ENCODE measurements around the gene CREB3L1. TPM values are rescaled to one million over a fixed set of nuclear protein-coding genes. Genes with fewer than 3 reads are reported as not detected.

Gene CREB3L1
- total and polyA plus RNA-seq, 2 experiments from 2014 or later, result 8.5 to 10.4 TPM

DNA sequence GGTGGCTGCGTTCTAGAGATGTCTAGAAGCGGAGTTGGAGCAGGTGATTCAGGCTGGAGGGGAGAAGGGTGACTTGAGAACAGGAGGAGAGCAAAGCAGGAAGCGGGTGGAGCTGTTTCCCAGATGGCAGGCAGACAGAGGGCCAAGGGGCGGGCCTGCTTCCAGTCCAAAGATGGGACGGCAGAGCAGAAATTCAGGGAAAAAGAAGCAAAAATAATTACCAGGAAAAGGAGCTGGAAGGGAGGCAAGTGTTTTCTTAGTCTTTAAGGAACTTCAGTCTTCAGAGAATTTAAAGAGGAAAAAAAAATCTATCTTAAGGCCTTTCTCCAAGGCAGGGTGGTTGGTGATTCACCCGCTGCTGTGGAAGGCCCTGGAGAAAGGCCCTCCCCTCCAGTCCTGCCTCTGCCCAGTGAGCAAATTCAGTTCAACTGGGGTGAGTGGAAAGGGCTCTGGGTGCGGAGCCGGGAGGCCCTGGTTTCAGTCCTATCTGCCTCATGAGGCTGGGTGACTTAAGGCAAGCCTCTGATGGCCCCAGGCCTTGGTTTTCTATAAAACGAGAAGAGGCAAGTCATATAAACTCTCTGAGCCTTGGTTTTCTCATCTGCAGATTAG lies 4.5 kb upstream of the CREB3L1 start:
- no peak overlapping the region for H3K4me2 ChIP-seq
- 0 out of 2 replicates have a peak, but pooled peaks cover 3% of the 10 kb centered on the region for H3F3A ChIP-seq (replicated peaks; ENCODE audit: low read depth)
- Mint-ChIP-seq H3K9me3 (no peaks in the 10 kb centered on the region), H3K27ac (no peak overlapping the region), H3K27me3 (ENCODE audit: insufficient read depth, low read depth, poor library complexity) (peaks cover 6% of the 10 kb centered on the region), H3K36me3 (ENCODE audit: low read depth) (no peaks in the 10 kb centered on the region; the same call in 2 of the 3 replicates), H3K4me1 (peaks cover 39% of the 10 kb centered on the region), H3K4me3 (no peak overlapping the region; the same call in 2 of the 3 replicates)
- H3K27me3 ChIP-seq (ENCODE audit: insufficient read depth), result peaks cover 12% of the 10 kb centered on the region; the same call in 1 of the 2 replicates
- TF ChIP-seq ZNF462 (CRISPR knock-in tag; IDR thresholded peaks at IDR 0.05), result no peak
- no peak for TF ChIP-seq STAT1 (IDR thresholded peaks at IDR 0.05; ENCODE audit: unreplicated experiment)
- no peak for TF ChIP-seq EZH2phosphoT487 (IDR thresholded peaks at IDR 0.05; ENCODE audit: unreplicated experiment)
- no peak for TF ChIP-seq EZH2 (IDR thresholded peaks at IDR 0.05; ENCODE audit: low read depth, unreplicated experiment)
- TF ChIP-seq NANOG (IDR thresholded peaks at IDR 0.05; ENCODE audit: borderline replicate concordance), result no peak
- no peak for TF ChIP-seq ZNF114 (CRISPR knock-in tag; IDR thresholded peaks at IDR 0.05)
- no peak for TF ChIP-seq POLR2AphosphoS5 (IDR thresholded peaks at IDR 0.05; ENCODE audit: low read depth)
- no peak for TF ChIP-seq CREB1 (CRISPR knock-in tag; IDR thresholded peaks at IDR 0.05; ENCODE audit: low read depth)
- DNase-seq (ENCODE audit: low spot score), result no peak
- H3K4me3 ChIP-seq, result no peak overlapping the region
- no peaks in the 10 kb centered on the region for H3K79me2 ChIP-seq (replicated peaks; ENCODE audit: insufficient read depth)
- peaks cover 16% of the 10 kb centered on the region; the same call in 1 of the 2 replicates for H3K4me1 ChIP-seq (ENCODE audit: insufficient read depth)
- no peaks in the 10 kb centered on the region for H3K36me3 ChIP-seq (ENCODE audit: insufficient read depth)
- H3K9me2 ChIP-seq (ENCODE audit: insufficient read depth), result no peaks in the 10 kb centered on the region
- ATAC-seq, result no peak
- H2AFZ ChIP-seq, result peak overlapping the region; percentile 88
- H3K27ac ChIP-seq (ENCODE audit: low read depth), result no peak overlapping the region
- H4K20me1 ChIP-seq (replicated peaks; ENCODE audit: insufficient read depth), result no peaks in the 10 kb centered on the region

All from GM23338 (cell line).